Upper lobe of right lung (tissue), 1 donor: Measurements from ENCODE around the gene NDRG2. TPM values are rescaled to one million over a fixed set of nuclear protein-coding genes. Genes with fewer than 3 reads are reported as not detected.

Experiments used
- ATAC-seq: fragments of 200-7000 bp; cut with Tn5 transposase; one replicate; pipeline ENCODE4 v1.9.1; 2020; ENCODE audit warnings: mild to moderate bottlenecking, moderate library complexity
- DNase-seq: peaks from one replicate; pipeline ENCODE4 v3.0.0-alpha.2; 2020
- H3K27ac ChIP-seq: fragments of 200-600 bp; one replicate; pipeline ENCODE4 v1.8.0; 2022
- H3K27me3 ChIP-seq: fragments of 200-600 bp; one replicate; pipeline ENCODE4 v1.8.0; 2022; ENCODE audit warnings: mild to moderate bottlenecking
- H3K36me3 ChIP-seq: fragments of 200-600 bp; one replicate; pipeline ENCODE4 v1.8.0; 2022
- H3K4me1 ChIP-seq: fragments of 200-600 bp; one replicate; pipeline ENCODE4 v1.8.0; 2022
- H3K4me3 ChIP-seq: fragments of 200-600 bp; one replicate; pipeline ENCODE4 v1.8.0; 2022; ENCODE audit warnings: mild to moderate bottlenecking
- H3K9me3 ChIP-seq: fragments of 200-600 bp; one replicate; pipeline ENCODE4 v1.8.0; 2022
- CTCF ChIP-seq: fragments of 200-600 bp; IDR thresholded peaks from one replicate; pipeline ENCODE4 v1.8.0; 2022; ENCODE audit warnings: antibody characterized with exemption
- intact Hi-C: fragments of 100-400 bp; cut with DNase I; formaldehyde crosslinking; loops from one replicate; pipeline ENCODE4 v1.11.0; 2022
- total RNA-seq: library from RNA; stranded (reverse); fragmentation: NEBNext Ultra II Directional; extraction: Animal tissue kit (Norgen Biotek cat#: 25700); gene quantifications from one replicate; pipeline ENCODE4 v1.2.1, GENCODE V29; 2021
- donor health status: DM: no; HTN: yes; CAD: no; lungs with severe emphysema.

NDRG2 gene
- total RNA-seq, 1 donor from 2014 or later = 127 TPM

DNA sequence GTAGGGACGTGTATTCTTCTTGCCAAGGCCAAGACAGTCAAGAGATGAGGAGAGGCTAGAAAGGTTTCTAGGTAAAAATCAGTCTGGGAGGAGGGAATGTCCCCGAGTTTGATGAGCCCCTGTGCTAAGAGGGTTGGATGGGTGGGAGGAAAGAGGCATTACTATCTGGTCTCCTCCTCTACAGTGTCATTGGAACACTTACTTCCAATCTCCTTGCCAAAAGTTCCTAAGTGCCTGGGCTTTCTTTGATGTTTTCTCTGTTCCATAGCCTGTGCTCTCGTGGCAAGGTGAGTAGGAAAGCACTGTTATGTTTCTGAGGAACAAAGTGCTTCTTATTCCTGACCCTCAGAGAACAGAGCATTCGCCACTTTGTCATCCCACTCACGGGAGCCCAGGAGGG lies 9.8 kb upstream of the NDRG2 start, which contains the start of gene RNASE13:
Gene RNASE13, minus strand, starts transcription at position 101 of the 400 bp plus-strand sequence. CDS start 519 bp downstream, outside the sequence.
- no peak for TF ChIP-seq CTCF
- H3K27ac ChIP-seq = no peak within 1 kb of the TSS
- no peaks in the 10 kb centered on the region for H3K9me3 ChIP-seq
- intact Hi-C loops = no loop called here
- H3K27me3 ChIP-seq = no peaks in the 10 kb centered on the region
- no peak within 1 kb of the TSS for H3K4me3 ChIP-seq
- no peaks in the 10 kb centered on the region for H3K36me3 ChIP-seq
- DNase-seq (no peak), ATAC-seq (no peak)
- peaks cover 15% of the 10 kb centered on the region for H3K4me1 ChIP-seq

DNA sequence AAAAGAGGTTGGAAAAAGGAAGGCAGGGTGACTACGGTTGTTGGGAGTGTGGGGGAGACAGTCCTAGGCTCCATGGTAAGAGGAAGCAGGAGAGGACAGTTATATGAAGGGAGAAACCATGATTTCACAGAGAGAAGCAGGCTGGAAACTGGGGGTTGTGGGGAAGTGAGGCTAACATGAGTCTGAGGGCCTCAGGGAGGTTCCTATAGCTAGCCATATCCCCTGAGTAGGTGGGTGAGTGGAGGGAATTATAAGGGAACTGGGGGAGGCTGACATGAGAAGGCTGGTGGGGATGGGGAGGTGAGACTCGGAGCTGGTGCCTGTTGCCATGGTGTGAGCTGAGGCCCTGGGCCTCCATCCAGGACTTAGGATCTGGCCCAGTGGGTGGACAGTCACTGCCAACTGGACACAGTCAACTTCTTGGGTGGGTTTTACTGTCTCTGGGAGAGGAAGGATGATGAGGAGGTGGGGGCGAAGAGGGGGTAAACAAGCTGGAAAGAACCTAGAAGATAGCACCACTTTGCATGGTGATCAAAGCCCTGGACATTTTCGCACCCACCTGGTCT lies 8.4 kb upstream of the NDRG2 start:
- Histone ChIP-seq H3K27me3 (no peaks in the 10 kb centered on the region), H3K4me1 (peaks cover 1% of the 10 kb centered on the region), H3K27ac (no peak overlapping the region), H3K4me3 (no peak overlapping the region), H3K36me3 (no peaks in the 10 kb centered on the region), H3K9me3 (no peaks in the 10 kb centered on the region)
- intact Hi-C loops = no loop called here
- DNase-seq (no peak), ATAC-seq (no peak)
- TF ChIP-seq CTCF = no peak

DNA sequence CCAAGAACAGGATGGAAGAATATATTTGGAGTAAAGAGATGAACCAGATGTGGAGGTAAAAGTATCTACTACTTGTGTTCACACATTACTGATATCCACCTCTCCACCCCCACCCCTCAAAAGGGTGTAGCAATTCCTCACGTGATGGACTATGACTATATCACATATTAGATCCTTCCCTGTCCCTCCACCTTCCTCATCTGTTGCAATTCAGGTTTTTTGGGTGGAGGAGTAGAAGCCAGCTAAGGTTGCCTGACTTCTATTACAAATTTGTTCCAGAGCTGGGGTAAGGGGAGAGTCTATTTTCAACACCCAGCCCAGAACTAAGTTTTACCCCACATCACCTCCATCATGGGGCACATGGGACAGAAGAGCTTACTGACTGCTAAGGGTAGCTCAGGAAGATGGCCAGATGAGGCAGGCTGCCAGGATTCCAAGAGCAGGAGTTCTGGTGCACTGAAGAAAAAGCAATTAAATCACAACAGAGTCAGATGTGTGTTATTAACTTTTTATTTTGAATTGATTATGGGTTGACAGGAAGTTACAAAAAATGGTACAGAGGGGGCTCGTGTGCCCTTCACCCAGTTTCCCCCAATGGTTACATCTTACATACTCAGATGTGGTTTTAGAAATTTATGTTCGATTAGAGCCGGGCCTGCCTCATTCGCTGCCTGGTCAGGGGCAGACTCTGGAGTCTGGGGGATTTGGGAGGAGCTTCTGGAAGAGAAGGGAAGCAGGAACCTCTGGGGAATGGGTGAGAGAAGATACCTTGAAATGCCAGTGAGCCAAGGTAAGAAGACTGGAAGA lies 7.7 kb upstream of the NDRG2 start:
- no peaks in the 10 kb centered on the region for H3K36me3 ChIP-seq
- no peak overlapping the region for H3K27ac ChIP-seq
- no peak overlapping the region for H3K4me3 ChIP-seq
- intact Hi-C loops = no loop called here
- TF ChIP-seq CTCF = no peak
- no peak for DNase-seq
- H3K4me1 ChIP-seq = no peaks in the 10 kb centered on the region
- no peak for ATAC-seq
- no peaks in the 10 kb centered on the region for H3K27me3 ChIP-seq
- H3K9me3 ChIP-seq = no peaks in the 10 kb centered on the region

DNA sequence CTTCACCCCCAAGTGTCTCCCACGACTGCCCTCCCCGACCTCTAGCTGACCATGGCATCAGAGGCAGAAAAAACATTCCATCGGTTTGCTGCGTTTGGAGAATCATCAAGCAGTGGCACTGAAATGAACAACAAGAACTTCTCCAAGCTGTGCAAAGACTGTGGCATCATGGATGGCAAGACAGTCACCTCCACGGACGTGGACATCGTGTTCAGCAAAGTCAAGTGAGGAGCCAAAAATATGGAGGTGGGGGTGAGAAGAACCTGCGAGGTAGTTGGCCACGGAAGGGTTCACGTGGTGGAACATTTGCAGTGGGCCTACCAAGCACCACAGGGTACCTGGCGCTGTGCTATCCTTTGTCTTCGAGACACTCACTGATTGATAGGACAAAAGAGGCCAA lies 5.7 kb upstream of the NDRG2 start:
- H3K4me3 ChIP-seq = no peak overlapping the region
- TF ChIP-seq CTCF = no peak

DNA sequence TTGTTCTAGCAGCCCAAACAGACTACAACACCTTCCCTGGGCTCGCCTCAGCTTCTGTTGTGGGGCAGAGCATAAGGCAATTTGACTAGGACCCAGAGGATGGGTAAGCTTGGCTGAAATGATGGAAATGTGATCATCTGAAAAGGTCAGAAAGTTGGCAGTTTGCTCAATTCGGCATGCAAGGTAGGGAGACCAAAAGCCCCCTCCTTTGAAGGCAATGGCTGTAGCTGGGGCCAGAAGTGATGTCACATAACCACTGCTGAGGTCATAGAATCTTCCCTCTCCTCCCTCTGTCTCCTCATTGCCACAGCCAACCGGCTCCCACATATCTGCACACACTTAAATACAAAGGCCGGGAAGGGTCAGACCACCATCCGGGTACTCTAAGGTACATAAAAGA lies 5.1 kb upstream of the NDRG2 start, which contains the start of gene TPPP2:
Gene TPPP2, plus strand, starts transcription at position 301 of the 400 bp plus-strand sequence. CDS start 365 bp downstream, outside the sequence.
- Histone ChIP-seq H3K27me3 (no peaks in the 10 kb centered on the region), H3K4me1 (peaks cover 5% of the 10 kb centered on the region), H3K9me3 (no peaks in the 10 kb centered on the region), H3K36me3 (no peaks in the 10 kb centered on the region), H3K4me3 (no peak within 1 kb of the TSS), H3K27ac (no peak within 1 kb of the TSS)
- DNase-seq (no peak), ATAC-seq (no peak)
- intact Hi-C loops = no loop called here
- no peak for TF ChIP-seq CTCF

More for the DNA sequence above, 5.7 kb upstream of the NDRG2 start:
- Histone ChIP-seq H3K4me1 (peaks cover 5% of the 10 kb centered on the region), H3K27me3 (no peaks in the 10 kb centered on the region), H3K36me3 (no peaks in the 10 kb centered on the region), H3K27ac (no peak overlapping the region), H3K9me3 (no peaks in the 10 kb centered on the region)
- intact Hi-C loops = no loop called here
- ATAC-seq (no peak), DNase-seq (no peak)
